IMR-90 (cell line): ENCODE results near the gene CD72. TPM values are rescaled to one million over a fixed set of nuclear protein-coding genes. Genes with fewer than 3 reads are reported as not detected.

Experiments
- ATAC-seq: fragments of 200-7000 bp; cut with Tn5 transposase; 2 replicates; pipeline ENCODE4 v1.9.1; 2020; ENCODE audit warnings: low read depth, mild to moderate bottlenecking, moderate library complexity
- BruUV-seq: library from RNA; stranded (reverse); fragments of 400-500 nt; replicated peaks from 2 replicates; lab custom pipeline; 2021; lab: Mats Ljungman, UMichigan
- CTCF ChIA-PET: fragments of 300-600 bp; formaldehyde crosslinking; extraction: SDS; loops from one replicate; lab custom pipeline; 2021; ENCODE audit warnings: antibody characterized with exemption; lab: Yijun Ruan, JAX
- POLR2A ChIA-PET: fragments of 300-600 bp; sonication (Branson Sonifier 250); formaldehyde crosslinking; loops from one replicate; lab custom pipeline; 2022; ENCODE audit warnings: antibody characterized with exemption; ENCODE audit not compliant: unreplicated experiment; lab: Charles Lee
- DNase-seq: peaks from one replicate; pipeline ENCODE4 v3.0.0; 2013
- H2AFZ ChIP-seq: replicated peaks from 2 replicates; pipeline ENCODE3; 2013; ENCODE audit warnings: low read length, mild to moderate bottlenecking; ENCODE audit not compliant: poor library complexity
- H2AK5ac ChIP-seq: 2 replicates; pipeline ENCODE4 v1.6.1; 2013; ENCODE audit warnings: low read depth, low read length, inconsistent platforms
- H2AK9ac ChIP-seq: replicated peaks from 2 replicates; pipeline ENCODE3; 2013; ENCODE audit warnings: mild to moderate bottlenecking, low read depth, low read length, moderate library complexity; ENCODE audit not compliant: poor library complexity
- H2BK120ac ChIP-seq: 2 replicates; pipeline ENCODE4 v1.6.1; 2013; ENCODE audit warnings: low read depth, low read length, inconsistent platforms
- H2BK15ac ChIP-seq: 3 replicates; pipeline ENCODE4 v1.6.1; 2013; ENCODE audit warnings: low read depth, low read length, inconsistent platforms
- H2BK20ac ChIP-seq: 2 replicates; pipeline ENCODE4 v1.6.1; 2013; ENCODE audit warnings: low read depth, mild to moderate bottlenecking, inconsistent platforms, low read length, moderate library complexity
- H2BK5ac ChIP-seq: 2 replicates; pipeline ENCODE4 v1.6.1; 2013; ENCODE audit warnings: mild to moderate bottlenecking, low read depth, low read length, inconsistent platforms; ENCODE audit not compliant: poor library complexity, severe bottlenecking
- H3K14ac ChIP-seq: replicated peaks from 2 replicates; pipeline ENCODE4 v1.6.1; 2013; ENCODE audit warnings: low read depth, low read length, inconsistent platforms
- H3K18ac ChIP-seq: 2 replicates; pipeline ENCODE4 v1.6.1; 2013; ENCODE audit warnings: low read depth, low read length, control low read depth
- H3K23ac ChIP-seq: 2 replicates; pipeline ENCODE4 v1.6.1; 2013; ENCODE audit warnings: low read depth, low read length, inconsistent platforms
- H3K27ac ChIP-seq: 2 replicates; pipeline ENCODE4 v1.5.1; 2013; ENCODE audit warnings: mild to moderate bottlenecking, control low read depth, low read length; ENCODE audit not compliant: insufficient read depth
- H3K27me3 ChIP-seq: 2 replicates; pipeline ENCODE4 v1.6.1; 2013; ENCODE audit warnings: low read length; ENCODE audit not compliant: control insufficient read depth, insufficient read depth
- H3K36me3 ChIP-seq: 2 replicates; pipeline ENCODE4 v1.6.1; 2013; ENCODE audit warnings: low read length, mixed read lengths; ENCODE audit not compliant: control insufficient read depth, insufficient read depth
- H3K4ac ChIP-seq: 2 replicates; pipeline ENCODE4 v1.6.1; 2013; ENCODE audit warnings: low read depth, low read length, inconsistent platforms
- H3K4me1 ChIP-seq: 2 replicates; pipeline ENCODE4 v1.6.1; 2013; ENCODE audit warnings: low read length, mixed read lengths; ENCODE audit not compliant: control insufficient read depth, insufficient read depth
- H3K4me2 ChIP-seq: 2 replicates; pipeline ENCODE4 v1.6.1; 2013; ENCODE audit warnings: low read depth, mild to moderate bottlenecking, control low read depth, low read length, moderate library complexity
- H3K4me3 ChIP-seq: 2 replicates; pipeline ENCODE4 v1.5.1; 2013; ENCODE audit warnings: low read depth, mild to moderate bottlenecking, control low read depth, low read length, moderate library complexity; ENCODE audit not compliant: insufficient read depth
- H3K56ac ChIP-seq: 2 replicates; pipeline ENCODE4 v1.6.1; 2013; ENCODE audit warnings: low read length, inconsistent platforms; ENCODE audit not compliant: insufficient read depth; ENCODE audit errors: extremely low read depth
- H3K79me1 ChIP-seq, 2 experiments: 2 replicates each; pipeline ENCODE4 v1.6.1; 2013; ENCODE audit warnings: low read length in 2 of 2, inconsistent platforms in 1 of 2, low read depth in 1 of 2
- H3K9ac ChIP-seq: 2 replicates; pipeline ENCODE4 v1.6.1; 2013; ENCODE audit warnings: low read depth, low read length, control low read depth
- H3K9me1 ChIP-seq: 2 replicates; pipeline ENCODE4 v1.6.1; 2013; ENCODE audit warnings: low read length, inconsistent platforms; ENCODE audit not compliant: insufficient read depth
- H3K9me3 ChIP-seq: 2 replicates; pipeline ENCODE4 v1.6.1; 2013; ENCODE audit warnings: low read length; ENCODE audit not compliant: control insufficient read depth, insufficient read depth
- H4K20me1 ChIP-seq: 2 replicates; pipeline ENCODE4 v1.6.1; 2013; ENCODE audit warnings: low read length, inconsistent platforms; ENCODE audit not compliant: insufficient read depth
- H4K5ac ChIP-seq: 2 replicates; pipeline ENCODE4 v1.6.1; 2013; ENCODE audit warnings: mild to moderate bottlenecking, low read depth, low read length, control low read depth
- H4K8ac ChIP-seq, 2 experiments: 2 replicates each; pipeline ENCODE4 v1.6.1; 2013; ENCODE audit warnings: low read depth in 2 of 2, low read length in 2 of 2, control low read depth in 1 of 2, inconsistent platforms in 1 of 2
- H4K91ac ChIP-seq: 2 replicates; pipeline ENCODE4 v1.6.1; 2013; ENCODE audit warnings: low read depth, low read length, inconsistent platforms; ENCODE audit not compliant: insufficient read depth
- BHLHE40 ChIP-seq: fragments of 150-350 bp; IDR thresholded peaks from 2 replicates; pipeline ENCODE4 v1.6.1; 2016; ENCODE audit warnings: mild to moderate bottlenecking, low read depth, low read length
- CEBPB ChIP-seq: IDR thresholded peaks from 2 replicates; pipeline ENCODE4 v1.6.1; 2012; ENCODE audit warnings: low read depth, low read length, improper control_type of control experiment
- CHD1 ChIP-seq: IDR thresholded peaks from 2 replicates; pipeline ENCODE4 v1.6.1; 2012; ENCODE audit warnings: low read depth, low read length, improper control_type of control experiment
- FOS ChIP-seq: fragments of 150-350 bp; IDR thresholded peaks from 2 replicates; pipeline ENCODE4 v1.6.1; 2016; ENCODE audit warnings: low read depth, low read length
- MAFK ChIP-seq: IDR thresholded peaks from 2 replicates; pipeline ENCODE4 v1.6.1; 2012; ENCODE audit warnings: low read depth, low read length, improper control_type of control experiment
- MAZ ChIP-seq: IDR thresholded peaks from 2 replicates; pipeline ENCODE4 v1.6.1; 2012; ENCODE audit warnings: low read depth, mild to moderate bottlenecking, low read length, improper control_type of control experiment, moderate library complexity, borderline replicate concordance
- MXI1 ChIP-seq: IDR thresholded peaks from 2 replicates; pipeline ENCODE4 v1.6.1; 2012; ENCODE audit warnings: low read depth, mild to moderate bottlenecking, low read length, moderate library complexity, borderline replicate concordance
- NFE2L2 ChIP-seq: fragments of 150-350 bp; IDR thresholded peaks from 2 replicates; pipeline ENCODE4 v1.6.1; 2016; ENCODE audit warnings: low read depth, mild to moderate bottlenecking, low read length
- POLR2A ChIP-seq: IDR thresholded peaks from 2 replicates; pipeline ENCODE4 v1.6.1; 2012; ENCODE audit warnings: mild to moderate bottlenecking, low read depth, low read length
- RAD21 ChIP-seq: IDR thresholded peaks from 2 replicates; pipeline ENCODE4 v1.6.1; 2012; ENCODE audit warnings: low read length, improper control_type of control experiment
- RCOR1 ChIP-seq: IDR thresholded peaks from 2 replicates; pipeline ENCODE4 v1.6.1; 2012; ENCODE audit warnings: mild to moderate bottlenecking, low read length, improper control_type of control experiment; ENCODE audit not compliant: insufficient replicate concordance
- RFX5 ChIP-seq: IDR thresholded peaks from 2 replicates; pipeline ENCODE4 v1.8.0; 2012; ENCODE audit warnings: low read depth, mild to moderate bottlenecking, low read length, moderate library complexity
- SMC3 ChIP-seq: fragments of 150-350 bp; IDR thresholded peaks from 2 replicates; pipeline ENCODE4 v1.6.1; 2016; ENCODE audit warnings: low read depth, mild to moderate bottlenecking, antibody characterized with exemption, low read length, moderate library complexity
- WGBS, 2 experiments: methylation state at CpG; one replicate each; pipeline versions ENCODE4 v1.1.5 to v1.1.7; 2013; ENCODE audit warnings: missing lambda C conversion rate in 2 of 2; ENCODE audit not compliant: insufficient read length in 1 of 2; ENCODE audit errors: extremely low coverage in 2 of 2; 5-methylcytosine and 5-hydroxymethylcytosine counted together
- dilution Hi-C: fragments of 300-500 bp; cut with HindIII; formaldehyde crosslinking; loops from one replicate; pipeline ENCODE4 v1.14.3; 2018; ENCODE audit warnings: low sequenced_read_pairs; ENCODE audit not compliant: unreplicated experiment
- in situ Hi-C: fragments of 300-500 bp; cut with MboI; formaldehyde crosslinking; loops from 3 replicates; pipeline ENCODE4 v1.14.3; 2019; ENCODE audit warnings: low sequenced_read_pairs, inconsistent platforms, mixed read lengths
- intact Hi-C: fragments of 100-400 bp; cut with micrococcal nuclease; formaldehyde crosslinking; loops from 2 replicates; pipeline ENCODE4 v1.10.0; 2022
- polyA plus RNA-seq, 3 experiments: library from polyadenylated mRNA; depleted of rRNA; stranded (reverse); fragments of >200 nt; gene quantifications; 2 replicates each; pipeline ENCODE4 v1.2.3, GENCODE V29; 2012; ENCODE audit warnings: low replicate concordance in 1 of 3
- total RNA-seq: library from RNA; depleted of rRNA; stranded (reverse); fragments of >200 nt; gene quantifications from 2 replicates; pipeline ENCODE4 v1.2.3, GENCODE V29; 2012
- TF ChIP-seq, protein P1 (sequence below): conservative IDR thresholded peaks from 2 replicates; pipeline ENCODE4 v1.5.1; 2012; ENCODE audit warnings: mild to moderate bottlenecking, low read depth, low read length, improper control_type of control experiment
- TF ChIP-seq, protein P2 (sequence below): fragments of 150-350 bp; IDR thresholded peaks from 2 replicates; pipeline ENCODE4 v1.6.1; 2017; ENCODE audit warnings: mild to moderate bottlenecking, antibody characterized with exemption, low read length, low read depth
- TF ChIP-seq, protein P3 (sequence below): fragments of 150-350 bp; IDR thresholded peaks from 2 replicates; pipeline ENCODE4 v1.6.1; 2016; ENCODE audit warnings: low read depth, mild to moderate bottlenecking, low read length, moderate library complexity, borderline replicate concordance

The CD72 gene
- total and polyA plus RNA-seq, 2 of the 4 experiments (the other 2 are of a cell fraction): 0.36 to 0.58 TPM

DNA sequence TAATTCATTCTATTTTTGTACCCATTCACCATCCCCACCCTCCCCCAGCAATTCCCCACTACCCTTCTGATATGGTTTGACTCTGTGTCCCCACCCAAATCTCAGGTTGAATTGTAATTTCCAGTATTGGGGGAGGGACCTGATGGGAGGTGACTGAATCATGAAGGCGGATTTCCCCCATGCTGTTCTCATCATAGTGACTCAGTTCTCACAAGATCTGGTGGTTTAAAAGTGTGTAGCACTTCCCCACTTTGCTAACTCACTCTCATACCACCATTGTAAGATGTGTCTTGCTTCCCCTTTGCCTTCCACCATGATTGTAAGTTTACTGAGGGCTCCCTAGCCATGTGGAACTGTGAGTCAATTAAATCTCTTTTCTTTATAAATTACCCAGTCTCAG lies 39.1 kb downstream of the CD72 start:
- Histone ChIP-seq H2BK15ac (no peak overlapping the region), H3K4me3 (no peak overlapping the region), H3K56ac (no peak overlapping the region), H3K18ac (no peak overlapping the region), H2AK5ac (no peak overlapping the region), H4K20me1 (no peaks in the 10 kb centered on the region), H3K36me3 (no peaks in the 10 kb centered on the region), H4K8ac (no peak overlapping the region), H4K91ac (no peak overlapping the region), H3K14ac (no peak overlapping the region), H3K9me1 (no peaks in the 10 kb centered on the region), H3K4me1 (no peaks in the 10 kb centered on the region), H2BK20ac (no peak overlapping the region), H3K4me2 (no peak overlapping the region), H2AFZ (no peak overlapping the region), H2BK120ac (no peak overlapping the region), H3K79me1 (no peaks in the 10 kb centered on the region), H3K27ac (no peak overlapping the region), H3K9ac (no peak overlapping the region), H3K4ac (no peak overlapping the region), H2BK5ac (no peak overlapping the region), H3K23ac (no peak overlapping the region), H4K5ac (no peak overlapping the region), H3K27me3 (peaks cover 8% of the 10 kb centered on the region), H3K9me3 (peaks cover 11% of the 10 kb centered on the region), H2AK9ac (no peak overlapping the region)
- in situ Hi-C loops: no loop called here
- ChIA-PET POLR2A (no interaction called here), CTCF (no interaction called here)
- TF ChIP-seq MAZ (no peak), NFE2L2 (no peak), BHLHE40 (no peak), CEBPB (no peak), RFX5 (no peak), MAFK (no peak), POLR2A (no peak), MXI1 (no peak), RCOR1 (no peak), CHD1 (no peak), SMC3 (no peak), RAD21 (no peak), FOS (no peak)
- TF ChIP-seq, protein P1, sequence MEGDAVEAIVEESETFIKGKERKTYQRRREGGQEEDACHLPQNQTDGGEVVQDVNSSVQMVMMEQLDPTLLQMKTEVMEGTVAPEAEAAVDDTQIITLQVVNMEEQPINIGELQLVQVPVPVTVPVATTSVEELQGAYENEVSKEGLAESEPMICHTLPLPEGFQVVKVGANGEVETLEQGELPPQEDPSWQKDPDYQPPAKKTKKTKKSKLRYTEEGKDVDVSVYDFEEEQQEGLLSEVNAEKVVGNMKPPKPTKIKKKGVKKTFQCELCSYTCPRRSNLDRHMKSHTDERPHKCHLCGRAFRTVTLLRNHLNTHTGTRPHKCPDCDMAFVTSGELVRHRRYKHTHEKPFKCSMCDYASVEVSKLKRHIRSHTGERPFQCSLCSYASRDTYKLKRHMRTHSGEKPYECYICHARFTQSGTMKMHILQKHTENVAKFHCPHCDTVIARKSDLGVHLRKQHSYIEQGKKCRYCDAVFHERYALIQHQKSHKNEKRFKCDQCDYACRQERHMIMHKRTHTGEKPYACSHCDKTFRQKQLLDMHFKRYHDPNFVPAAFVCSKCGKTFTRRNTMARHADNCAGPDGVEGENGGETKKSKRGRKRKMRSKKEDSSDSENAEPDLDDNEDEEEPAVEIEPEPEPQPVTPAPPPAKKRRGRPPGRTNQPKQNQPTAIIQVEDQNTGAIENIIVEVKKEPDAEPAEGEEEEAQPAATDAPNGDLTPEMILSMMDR: no peak
- TF ChIP-seq, protein P2, sequence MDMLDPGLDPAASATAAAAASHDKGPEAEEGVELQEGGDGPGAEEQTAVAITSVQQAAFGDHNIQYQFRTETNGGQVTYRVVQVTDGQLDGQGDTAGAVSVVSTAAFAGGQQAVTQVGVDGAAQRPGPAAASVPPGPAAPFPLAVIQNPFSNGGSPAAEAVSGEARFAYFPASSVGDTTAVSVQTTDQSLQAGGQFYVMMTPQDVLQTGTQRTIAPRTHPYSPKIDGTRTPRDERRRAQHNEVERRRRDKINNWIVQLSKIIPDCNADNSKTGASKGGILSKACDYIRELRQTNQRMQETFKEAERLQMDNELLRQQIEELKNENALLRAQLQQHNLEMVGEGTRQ: no peak
- TF ChIP-seq, protein P3, sequence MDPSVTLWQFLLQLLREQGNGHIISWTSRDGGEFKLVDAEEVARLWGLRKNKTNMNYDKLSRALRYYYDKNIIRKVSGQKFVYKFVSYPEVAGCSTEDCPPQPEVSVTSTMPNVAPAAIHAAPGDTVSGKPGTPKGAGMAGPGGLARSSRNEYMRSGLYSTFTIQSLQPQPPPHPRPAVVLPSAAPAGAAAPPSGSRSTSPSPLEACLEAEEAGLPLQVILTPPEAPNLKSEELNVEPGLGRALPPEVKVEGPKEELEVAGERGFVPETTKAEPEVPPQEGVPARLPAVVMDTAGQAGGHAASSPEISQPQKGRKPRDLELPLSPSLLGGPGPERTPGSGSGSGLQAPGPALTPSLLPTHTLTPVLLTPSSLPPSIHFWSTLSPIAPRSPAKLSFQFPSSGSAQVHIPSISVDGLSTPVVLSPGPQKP: no peak
- ATAC-seq (no peak), DNase-seq (peak; percentile 19)
- BruUV-seq: no TSS peak
- intact Hi-C loops: no loop called here
- no CpG with 5 or more reads among the region's 1 CpG for WGBS, 2 experiments
- dilution Hi-C loops: no loop called here
